ENCODE results near the gene SCAMP5.

DNA sequence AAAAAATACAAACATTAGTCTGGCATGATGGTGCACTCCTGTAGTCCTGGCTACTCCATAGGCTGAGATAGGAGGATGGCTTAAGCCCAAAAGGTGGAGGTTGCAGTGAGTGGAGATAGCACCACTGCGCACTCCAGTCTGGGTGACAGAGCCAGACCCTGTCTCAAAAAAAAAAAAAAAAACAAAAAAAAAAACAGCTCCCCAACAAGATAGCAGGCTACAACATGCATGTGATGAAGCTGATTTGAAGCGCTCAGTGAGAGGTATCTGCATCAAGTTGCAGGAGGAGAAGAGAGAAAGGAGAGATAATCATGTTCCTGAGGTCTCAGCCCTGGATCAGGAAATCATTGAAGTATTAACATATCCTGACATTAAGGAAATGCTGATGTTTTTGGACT is 27.4 kb downstream of the SCAMP5 start:
- TF ChIP-seq, protein P1, sequence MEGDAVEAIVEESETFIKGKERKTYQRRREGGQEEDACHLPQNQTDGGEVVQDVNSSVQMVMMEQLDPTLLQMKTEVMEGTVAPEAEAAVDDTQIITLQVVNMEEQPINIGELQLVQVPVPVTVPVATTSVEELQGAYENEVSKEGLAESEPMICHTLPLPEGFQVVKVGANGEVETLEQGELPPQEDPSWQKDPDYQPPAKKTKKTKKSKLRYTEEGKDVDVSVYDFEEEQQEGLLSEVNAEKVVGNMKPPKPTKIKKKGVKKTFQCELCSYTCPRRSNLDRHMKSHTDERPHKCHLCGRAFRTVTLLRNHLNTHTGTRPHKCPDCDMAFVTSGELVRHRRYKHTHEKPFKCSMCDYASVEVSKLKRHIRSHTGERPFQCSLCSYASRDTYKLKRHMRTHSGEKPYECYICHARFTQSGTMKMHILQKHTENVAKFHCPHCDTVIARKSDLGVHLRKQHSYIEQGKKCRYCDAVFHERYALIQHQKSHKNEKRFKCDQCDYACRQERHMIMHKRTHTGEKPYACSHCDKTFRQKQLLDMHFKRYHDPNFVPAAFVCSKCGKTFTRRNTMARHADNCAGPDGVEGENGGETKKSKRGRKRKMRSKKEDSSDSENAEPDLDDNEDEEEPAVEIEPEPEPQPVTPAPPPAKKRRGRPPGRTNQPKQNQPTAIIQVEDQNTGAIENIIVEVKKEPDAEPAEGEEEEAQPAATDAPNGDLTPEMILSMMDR (IDR thresholded peaks at IDR 0.05), result no peak
- TF ChIP-seq EP300 (IDR thresholded peaks at IDR 0.05; ENCODE audit: low read depth) (no peak), POLR2A (IDR thresholded peaks at IDR 0.05) (no peak)
